Measurements from ENCODE around the gene ZACN. TPM values are rescaled to one million over a fixed set of nuclear protein-coding genes. Genes with fewer than 3 reads are reported as not detected.

The ZACN gene
- total RNA-seq, 1 donor from 2014 or later = not detected

- DNase-seq (ENCODE audit: low spot score) = no peak
- TF ChIP-seq EZH2 (IDR thresholded peaks at IDR 0.05) = no peak
- TF ChIP-seq CTCF (IDR thresholded peaks at IDR 0.05) = no peak
- no peak for TF ChIP-seq EZH2phosphoT487 (IDR thresholded peaks at IDR 0.05)
Measured at GRCh38 chr17:76086384-76086783, 7.4 kb downstream of the ZACN start.

GRCh38 chr17:76087531-76087930, 8.5 kb downstream of the ZACN start:
- H2AFZ ChIP-seq (replicated peaks) = no peak overlapping the region
- H3F3A ChIP-seq (ENCODE audit: low read depth) = no peaks in the 10 kb centered on the region
- H3K27ac ChIP-seq = no peak overlapping the region
- no peaks in the 10 kb centered on the region for H3K27me3 ChIP-seq
- Mint-ChIP-seq H3K27me3 (ENCODE audit: insufficient read depth, low read depth) (peaks cover 7% of the 10 kb centered on the region), H3K36me3 (peaks cover 14% of the 10 kb centered on the region), H3K27ac (no peak overlapping the region), H3K4me3 (no peak overlapping the region), H3K4me1 (no peaks in the 10 kb centered on the region), H3K9me3 (no peaks in the 10 kb centered on the region)
- no peaks in the 10 kb centered on the region for H3K4me1 ChIP-seq
- H3K9ac ChIP-seq = no peak overlapping the region
- TF ChIP-seq EZH2phosphoT487 (IDR thresholded peaks at IDR 0.05) (no peak), CTCF (IDR thresholded peaks at IDR 0.05) (no peak)
- no peaks in the 10 kb centered on the region for H3K9me3 ChIP-seq (ENCODE audit: low read depth)
- H3K4me2 ChIP-seq = no peak overlapping the region
- no peaks in the 10 kb centered on the region for H3K36me3 ChIP-seq
- peaks cover 2% of the 10 kb centered on the region for H4K20me1 ChIP-seq (ENCODE audit: low read depth)
- no peaks in the 10 kb centered on the region for H3K79me2 ChIP-seq (ENCODE audit: low read depth)
- no peak for DNase-seq (ENCODE audit: low spot score)
- H3K4me3 ChIP-seq = no peak overlapping the region

More at GRCh38 chr17:76086384-76086783, 7.4 kb downstream of the ZACN start:
- Histone ChIP-seq H3K4me2 (no peak overlapping the region), H3F3A (ENCODE audit: low read depth) (peaks cover 5% of the 10 kb centered on the region), H3K79me2 (ENCODE audit: low read depth) (no peaks in the 10 kb centered on the region), H3K4me1 (no peaks in the 10 kb centered on the region), H3K9me3 (ENCODE audit: low read depth) (no peaks in the 10 kb centered on the region), H3K4me3 (no peak overlapping the region), H3K9ac (no peak overlapping the region), H3K27ac (no peak overlapping the region), H2AFZ (replicated peaks) (no peak overlapping the region), H3K36me3 (no peaks in the 10 kb centered on the region), H4K20me1 (ENCODE audit: low read depth) (peaks cover 2% of the 10 kb centered on the region), H3K27me3 (no peaks in the 10 kb centered on the region)
- no peaks in the 10 kb centered on the region for H3K9me3 Mint-ChIP-seq
- H3K27ac Mint-ChIP-seq = no peak overlapping the region
- no peak overlapping the region for H3K4me3 Mint-ChIP-seq
- peaks cover 4% of the 10 kb centered on the region for H3K4me1 Mint-ChIP-seq
- H3K27me3 Mint-ChIP-seq (ENCODE audit: insufficient read depth, low read depth) = peaks cover 7% of the 10 kb centered on the region
- H3K36me3 Mint-ChIP-seq = peaks cover 10% of the 10 kb centered on the region

- Mint-ChIP-seq H3K9me3 (no peaks in the 10 kb centered on the region), H3K27me3 (ENCODE audit: insufficient read depth, low read depth) (peaks cover 5% of the 10 kb centered on the region), H3K36me3 (peaks cover 14% of the 10 kb centered on the region), H3K4me3 (no peak overlapping the region), H3K27ac (no peak overlapping the region), H3K4me1 (no peaks in the 10 kb centered on the region)
- Histone ChIP-seq H3K4me3 (no peak overlapping the region), H3K27me3 (no peaks in the 10 kb centered on the region), H3K27ac (no peak overlapping the region), H3K79me2 (ENCODE audit: low read depth) (no peaks in the 10 kb centered on the region), H3K4me1 (no peaks in the 10 kb centered on the region), H3F3A (ENCODE audit: low read depth) (no peaks in the 10 kb centered on the region), H4K20me1 (ENCODE audit: low read depth) (no peaks in the 10 kb centered on the region), H3K4me2 (no peak overlapping the region), H2AFZ (replicated peaks) (no peak overlapping the region), H3K9ac (no peak overlapping the region), H3K9me3 (ENCODE audit: low read depth) (no peaks in the 10 kb centered on the region), H3K36me3 (no peaks in the 10 kb centered on the region)
- peak; percentile 47 for DNase-seq (ENCODE audit: low spot score)
- peak; percentile 29 for TF ChIP-seq CTCF (IDR thresholded peaks at IDR 0.05)
- TF ChIP-seq EZH2phosphoT487 (IDR thresholded peaks at IDR 0.05) = no peak
Measured at GRCh38 chr17:76088041-76088867, 9.3 kb downstream of the ZACN start.

All from neural progenitor cell (in vitro differentiated cells).